Measurements from ENCODE around the gene MEOX2.

Gene MEOX2

DNA sequence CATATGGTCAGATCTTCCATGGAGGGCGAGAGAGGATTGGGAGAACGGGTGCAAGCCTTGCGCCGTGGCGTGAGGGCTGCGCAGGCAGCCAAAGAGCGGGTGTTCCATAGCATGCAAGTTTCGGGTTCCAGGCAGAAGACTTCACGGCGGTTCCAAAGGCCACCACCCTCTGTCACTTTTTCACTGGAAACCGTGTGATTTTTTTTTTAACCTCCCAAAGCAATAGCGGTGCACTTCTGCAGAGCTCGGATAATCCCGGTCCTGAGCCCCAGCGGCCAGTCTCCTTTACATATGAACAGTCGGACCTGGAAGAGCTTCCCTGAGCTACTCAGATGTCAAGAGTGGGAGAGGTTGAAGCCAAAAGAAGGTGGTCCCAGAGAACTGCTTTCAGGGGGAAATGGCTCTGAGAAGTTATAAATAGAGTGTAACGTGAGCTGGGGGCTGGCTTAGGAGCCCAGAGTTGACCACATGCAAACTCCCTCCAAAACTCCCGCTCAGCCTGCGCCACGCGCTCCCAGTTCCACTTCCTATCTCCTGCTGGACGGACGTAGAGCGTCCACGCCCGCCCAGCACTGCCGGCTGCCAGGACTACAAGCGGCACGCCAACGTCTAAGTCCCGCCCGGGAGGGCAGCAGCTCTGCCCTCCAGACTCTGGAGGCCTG lies at the start of gene MEOX2:
Gene MEOX2 (minus strand): TSS at position 389 of the 662 bp plus-strand sequence. CDS start 281 bp downstream, at position 108.
- no peak for DNase-seq

GRCh38 chr7:15729746-15730145 lies 43.3 kb upstream of the MEOX2 start:
- no peak for DNase-seq

DNA sequence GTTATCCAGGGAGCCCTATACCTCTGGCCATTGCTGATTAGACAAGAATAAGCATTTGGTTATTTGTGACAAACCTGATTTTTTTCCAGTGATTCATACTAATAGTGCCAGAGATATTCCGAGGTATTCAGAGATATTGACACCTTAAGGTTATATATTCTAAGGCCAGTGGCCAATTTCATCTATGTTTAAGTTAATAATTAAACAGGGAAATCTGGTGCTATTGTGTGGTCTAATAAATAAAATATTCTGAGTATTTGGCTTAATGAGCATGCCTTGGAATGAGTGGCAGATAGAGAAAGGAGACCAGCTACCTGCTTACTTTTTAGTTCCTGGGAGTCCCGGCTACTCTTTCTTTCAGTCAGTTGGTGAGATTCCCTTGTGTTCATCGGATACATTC lies 38.6 kb upstream of the MEOX2 start:
- no peak for DNase-seq

GRCh38 chr7:15723841-15724240 lies 37.4 kb upstream of the MEOX2 start:
- DNase-seq, result no peak

DNA sequence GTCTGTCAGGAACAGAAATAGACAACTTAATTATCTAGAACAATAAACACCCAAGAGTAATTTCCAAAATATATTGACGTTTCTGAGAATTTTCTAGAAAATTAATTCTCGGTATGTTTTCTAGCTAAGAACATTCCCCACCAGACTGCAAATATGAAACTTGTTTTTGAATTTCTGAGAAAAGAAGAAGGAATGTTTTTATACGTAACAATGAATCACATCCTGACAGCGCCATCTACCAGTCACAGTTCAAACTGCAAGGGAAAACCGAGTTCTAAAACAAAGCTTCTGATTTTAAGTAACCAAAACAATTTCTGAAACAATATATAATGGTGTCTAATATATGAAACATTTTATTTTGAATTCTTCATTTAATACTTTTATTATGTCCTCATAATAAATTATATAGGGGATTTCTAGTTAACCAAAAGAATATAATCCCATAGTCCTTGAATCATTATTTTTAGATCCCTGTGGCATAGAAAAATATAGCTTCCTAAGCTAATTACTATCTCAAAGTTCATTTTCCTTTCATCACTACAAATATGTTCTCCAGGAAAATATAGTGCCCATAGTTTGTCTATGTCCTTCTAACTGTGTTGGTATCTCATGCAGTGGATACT lies 34.5 kb upstream of the MEOX2 start:
- peak; percentile 15 to 65 for DNase-seq

- DNase-seq, result no peak
These were observed 32.8 kb upstream of the MEOX2 start for GRCh38 chr7:15719311-15719710.

DNA sequence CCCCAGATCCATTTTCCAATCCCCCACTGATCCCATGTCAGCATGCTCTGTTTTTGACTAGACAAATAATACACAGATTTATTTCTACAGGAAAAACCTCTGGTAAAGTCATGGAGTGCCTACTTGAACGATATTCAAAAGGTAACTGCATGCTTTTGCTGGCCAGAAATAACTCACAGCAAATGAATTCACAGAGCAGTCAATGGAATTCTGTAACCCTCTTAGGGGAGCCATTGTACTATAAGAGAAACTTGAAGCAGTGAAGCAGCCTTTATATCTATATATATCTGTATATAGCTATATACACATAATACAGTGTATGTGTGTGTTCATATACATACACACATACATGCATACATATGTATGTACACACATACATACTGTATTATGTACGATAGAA lies 29.0 kb upstream of the MEOX2 start:
- no peak for DNase-seq

GRCh38 chr7:15709978-15710377 lies 23.5 kb upstream of the MEOX2 start:
- no peak for DNase-seq

DNA sequence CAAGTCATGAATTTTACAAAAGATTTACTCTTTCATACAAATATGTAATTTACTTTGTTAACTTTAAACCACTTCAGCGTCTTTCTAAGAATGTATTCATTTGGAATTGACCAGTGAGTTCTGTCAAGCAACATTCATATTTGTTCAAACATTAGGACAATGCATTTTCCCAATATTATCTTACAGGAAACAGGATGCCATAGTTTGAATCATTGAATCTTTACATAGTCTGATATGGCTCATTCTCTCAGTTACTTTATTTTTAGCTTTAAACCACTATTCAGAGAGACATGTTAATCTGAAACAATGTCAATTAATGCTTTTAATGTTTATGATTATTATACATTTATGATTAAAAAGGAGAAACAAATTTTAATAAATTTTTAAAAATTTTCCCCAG lies 21.1 kb upstream of the MEOX2 start:
- no peak for DNase-seq

DNA sequence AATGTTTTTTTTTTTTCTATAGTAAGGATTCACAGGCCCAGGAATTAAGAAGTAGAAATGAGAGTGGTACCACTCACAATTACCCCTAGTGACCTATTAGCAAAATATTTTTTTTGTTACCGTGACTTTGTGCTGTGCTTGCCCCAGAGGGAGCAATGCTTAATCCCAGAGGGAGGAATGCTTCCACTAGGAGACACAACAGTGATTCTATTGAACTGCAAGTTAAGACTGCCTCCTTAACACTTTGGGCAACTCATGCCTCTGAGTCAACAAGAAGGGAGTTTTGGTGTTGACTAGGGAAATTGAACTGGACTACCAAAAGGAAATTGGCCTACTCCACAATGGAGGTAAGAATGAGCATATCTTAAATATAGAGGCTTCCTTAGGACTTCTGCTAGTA lies 17.2 kb upstream of the MEOX2 start:
- no peak for DNase-seq

DNA sequence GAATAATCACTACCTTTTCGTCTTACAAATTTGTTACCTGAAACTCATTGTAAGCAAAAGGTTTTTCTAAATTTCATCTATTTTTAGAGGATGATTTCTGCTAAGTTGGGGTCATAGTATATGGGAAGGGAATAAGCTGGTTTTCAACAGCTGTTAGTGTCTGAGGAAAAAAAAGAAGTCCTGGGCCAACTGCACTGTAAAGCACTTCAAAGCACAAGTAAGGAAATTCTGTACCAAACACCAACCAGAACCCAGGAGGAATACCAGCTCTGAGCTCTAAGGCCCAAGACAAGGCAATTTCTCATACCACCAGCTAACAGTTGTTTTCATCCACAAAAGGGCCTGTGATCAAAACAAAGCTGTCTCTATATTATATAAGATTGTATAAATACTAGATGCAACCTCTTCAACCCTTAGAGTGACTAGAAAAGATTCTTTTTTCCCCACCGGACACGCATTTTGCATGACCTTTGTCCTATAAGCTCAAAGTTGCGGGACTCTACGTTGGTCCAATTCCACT lies 6.1 kb upstream of the MEOX2 start:
- no peak for DNase-seq

DNA sequence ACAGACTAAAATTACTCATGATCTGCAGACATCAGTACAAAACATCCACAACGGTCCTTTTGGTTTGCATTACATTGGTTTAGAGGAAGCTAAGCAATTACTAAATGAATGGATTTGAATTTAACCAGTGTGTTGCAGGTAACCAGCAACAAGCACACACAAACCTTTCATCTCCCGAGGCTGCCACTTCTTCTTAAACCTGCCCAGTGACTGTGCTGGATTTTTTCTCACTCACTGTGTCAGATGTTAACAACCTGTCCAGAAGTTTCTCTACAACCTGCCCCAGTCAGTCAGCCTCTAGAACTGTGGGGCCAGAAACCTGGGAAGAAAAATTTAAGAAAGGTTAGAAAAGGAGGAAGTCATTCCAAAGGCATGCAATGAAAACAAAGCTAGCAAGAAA lies 2.4 kb upstream of the MEOX2 start:
- no peak for DNase-seq

DNA sequence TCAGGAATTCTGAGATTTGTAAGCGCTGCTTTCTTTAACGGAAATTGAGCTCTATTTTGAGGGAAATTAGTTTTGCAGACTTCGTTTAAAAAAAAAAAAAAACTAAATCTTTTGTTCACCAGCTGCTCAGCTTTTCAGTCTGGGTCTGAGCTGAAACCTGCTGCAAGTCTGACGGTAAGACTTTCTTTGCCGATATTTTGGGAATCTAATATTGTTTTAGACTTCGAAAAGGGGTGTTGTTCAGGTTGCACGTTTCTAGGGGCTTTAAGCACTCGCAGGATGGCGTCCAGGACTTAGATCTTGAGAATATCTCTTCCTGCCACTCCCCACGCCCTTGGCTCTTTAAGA lies 1.8 kb upstream of the MEOX2 start:
- no peak for DNase-seq

GRCh38 chr7:15687546-15688278 lies 1.2 kb upstream of the MEOX2 start:
- no peak for DNase-seq

DNA sequence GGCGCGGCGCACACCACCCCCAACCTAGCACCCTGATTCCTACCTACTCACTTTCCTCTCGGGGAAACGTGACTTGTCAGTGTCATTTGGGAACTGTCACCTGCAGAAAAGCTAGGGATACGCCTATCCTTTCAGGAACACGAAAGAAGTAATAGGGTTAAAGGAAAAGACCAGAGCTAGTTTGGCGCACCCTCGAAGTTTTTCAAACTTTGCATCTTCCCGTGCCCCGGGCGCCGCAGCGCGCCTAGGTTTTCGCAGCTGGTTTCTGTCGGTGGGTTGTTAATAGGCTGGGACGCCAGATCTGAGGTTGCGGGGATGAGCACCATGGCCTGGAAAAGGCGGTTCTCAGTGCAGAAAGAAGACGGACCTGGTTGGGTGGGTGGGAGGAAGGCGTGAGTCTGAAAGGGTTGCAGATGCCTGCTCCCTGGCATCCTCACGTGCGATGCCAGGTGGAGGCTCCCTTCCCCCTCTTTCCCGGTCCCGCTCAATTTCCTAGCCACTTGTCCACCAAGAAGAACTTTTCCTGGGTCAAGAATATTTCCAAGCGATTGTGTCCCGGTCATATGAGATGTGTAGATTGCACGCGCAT lies 568 bp upstream of the MEOX2 start:
- DNase-seq, result no peak

GRCh38 chr7:15685358-15686294 lies 857 bp downstream of the MEOX2 start:
- DNase-seq, result peak in 1 of 2 experiments; percentile 15

DNA sequence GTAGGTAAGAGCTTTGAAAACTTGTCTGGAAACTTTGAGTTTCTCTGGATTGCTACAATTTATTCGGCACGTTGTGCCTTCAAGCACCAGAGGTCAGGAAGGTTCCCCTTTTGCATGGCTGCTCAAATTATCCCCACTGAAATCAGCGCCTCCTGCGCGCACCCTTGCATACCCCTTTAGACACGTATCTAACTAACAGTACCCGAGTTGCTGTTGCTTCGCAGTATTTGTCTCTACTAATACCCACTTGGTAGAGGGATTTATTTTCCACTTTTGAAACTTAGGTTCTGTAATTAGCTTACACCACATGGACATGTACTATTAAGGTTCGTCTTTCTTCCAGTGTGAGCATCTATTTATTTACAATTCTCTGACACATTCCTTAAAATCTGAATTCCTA lies 1.6 kb downstream of the MEOX2 start:
- no peak for DNase-seq

DNA sequence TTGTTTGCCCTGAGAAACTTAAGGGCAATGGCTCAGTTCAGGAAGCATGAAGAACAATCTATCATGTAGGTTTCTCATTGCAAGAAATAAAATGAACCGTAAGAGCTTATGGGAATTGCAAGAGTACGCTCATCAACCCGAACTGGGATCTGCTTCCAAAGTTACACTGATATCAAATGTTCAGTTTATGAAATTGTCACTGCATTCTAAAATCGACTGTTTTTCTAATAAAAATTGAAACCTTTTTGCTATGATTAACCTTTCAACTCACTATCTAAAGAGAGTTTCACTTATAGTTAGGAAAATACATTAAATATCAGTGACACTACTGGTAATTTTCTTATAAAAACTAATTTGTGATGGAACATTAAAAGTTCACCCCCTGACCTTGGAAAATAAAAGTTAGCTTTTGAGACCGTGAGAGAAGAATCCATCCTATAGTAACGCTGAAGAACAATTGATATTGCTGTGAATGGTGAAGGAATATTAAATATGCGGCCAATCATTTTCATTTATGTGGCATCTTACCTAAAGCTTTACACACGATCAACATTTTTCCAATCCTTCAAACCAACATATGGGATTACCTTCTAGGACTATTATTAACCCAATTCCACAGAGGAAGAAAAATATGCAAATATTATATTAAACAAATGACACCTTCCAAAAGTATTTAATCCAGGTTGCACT lies 2.2 kb downstream of the MEOX2 start:
- no peak for DNase-seq

DNA sequence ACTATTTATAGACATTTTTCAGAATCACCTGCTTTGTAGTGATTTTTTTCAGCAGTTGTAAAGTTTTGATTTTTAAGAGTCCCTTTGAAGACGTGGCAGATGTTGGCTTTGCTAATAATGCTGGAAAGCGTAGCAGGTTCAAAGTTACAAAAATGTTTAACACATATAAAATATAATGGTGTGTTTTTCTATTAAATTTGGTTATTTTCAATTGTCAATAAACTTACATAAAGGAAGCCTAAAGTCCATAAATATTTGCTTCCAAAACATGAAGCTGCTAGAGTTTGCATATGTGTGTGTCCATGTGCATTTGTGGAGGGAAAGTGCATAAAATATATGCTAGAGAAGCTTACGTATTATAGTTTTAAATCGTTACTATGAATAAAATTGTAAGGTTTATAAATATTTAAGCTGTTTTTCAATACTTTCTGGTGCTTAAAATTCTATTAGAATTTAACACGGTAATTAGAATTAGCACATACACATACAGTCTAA lies 3.7 kb downstream of the MEOX2 start:
- no peak for DNase-seq

- no peak for DNase-seq
These were observed 4.4 kb downstream of the MEOX2 start for GRCh38 chr7:15682111-15682510.

- no peak for DNase-seq
These were observed 4.9 kb downstream of the MEOX2 start for GRCh38 chr7:15681631-15682030.

DNA sequence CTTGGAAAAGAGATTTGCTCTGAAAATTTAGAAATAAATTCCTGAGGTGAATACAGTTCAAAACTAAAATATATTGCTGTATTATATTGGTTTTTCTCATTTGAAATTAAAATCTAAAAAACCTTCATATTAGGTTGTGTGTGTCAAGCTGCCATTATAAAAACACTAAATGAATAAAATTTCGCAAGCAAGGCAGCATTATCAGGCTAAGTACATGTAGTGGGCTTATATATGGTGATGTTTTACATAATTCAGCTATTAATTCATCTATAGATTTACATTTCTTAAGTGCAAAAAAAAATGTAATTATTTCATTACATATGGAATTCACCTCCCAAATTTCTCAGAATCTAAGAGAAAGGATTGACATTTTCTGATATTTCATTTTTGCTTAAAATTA lies 5.3 kb downstream of the MEOX2 start:
- DNase-seq, result no peak
